Activated CD4-positive, alpha-beta T cell treated with anti-CD3 and anti-CD28 coated beads for 36 hours (primary cell): ENCODE results near the gene FNDC11. TPM values are rescaled to one million over a fixed set of nuclear protein-coding genes. Genes with fewer than 3 reads are reported as not detected.

ENCODE experiments used
- ATAC-seq: fragments of 200-7000 bp; cut with Tn5 transposase; one replicate; pipeline ENCODE4 v1.10.0; 2021; ENCODE audit warnings: mild to moderate bottlenecking, moderate library complexity
- CTCF ChIA-PET: fragments of 350-600 bp; sonication (Branson Sonifier 250); formaldehyde crosslinking; loops from one replicate; lab custom pipeline; 2021; ENCODE audit warnings: antibody characterized with exemption; lab: Charles Lee
- POLR2A ChIA-PET: fragments of 350-600 bp; sonication (Branson Sonifier 250); formaldehyde crosslinking; loops from one replicate; lab custom pipeline; 2021; ENCODE audit warnings: antibody characterized with exemption, inconsistent platforms; lab: Charles Lee
- DNase-seq: peaks from one replicate; pipeline ENCODE4 v3.0.0-alpha.2; 2020
- H3K27ac Mint-ChIP-seq: one replicate; pipeline ENCODE4 v1.8.0; 2021; ENCODE audit warnings: mixed read lengths
- H3K27me3 Mint-ChIP-seq: one replicate; pipeline ENCODE4 v1.8.0; 2021; ENCODE audit warnings: mixed read lengths
- H3K36me3 Mint-ChIP-seq: one replicate; pipeline ENCODE4 v1.8.0; 2021; ENCODE audit warnings: low read depth, mixed read lengths
- H3K4me1 Mint-ChIP-seq: one replicate; pipeline ENCODE4 v1.8.0; 2021; ENCODE audit warnings: mixed read lengths
- H3K4me3 Mint-ChIP-seq: one replicate; pipeline ENCODE4 v1.8.0; 2021; ENCODE audit warnings: mild to moderate bottlenecking, moderate library complexity, mixed read lengths
- H3K9me3 Mint-ChIP-seq: one replicate; pipeline ENCODE4 v1.8.0; 2021; ENCODE audit warnings: low read depth, mixed read lengths
- intact Hi-C, 2 experiments: fragments of 100-400 bp; cut with DNase I in 1 of 2; cut with micrococcal nuclease in 1 of 2; formaldehyde crosslinking; loops; one replicate each; pipeline versions ENCODE4 v1.14.2 to v1.15.1; 2022 to 2024; cut with DNase I, micrococcal nuclease
- total RNA-seq, 2 experiments: library from RNA; stranded (reverse); gene quantifications; one replicate each; pipeline ENCODE4 v1.2.3, GENCODE V29; 2021

Gene FNDC11
- total RNA-seq, 2 experiments from 2014 or later, result 0.18 to 0.27 TPM

DNA sequence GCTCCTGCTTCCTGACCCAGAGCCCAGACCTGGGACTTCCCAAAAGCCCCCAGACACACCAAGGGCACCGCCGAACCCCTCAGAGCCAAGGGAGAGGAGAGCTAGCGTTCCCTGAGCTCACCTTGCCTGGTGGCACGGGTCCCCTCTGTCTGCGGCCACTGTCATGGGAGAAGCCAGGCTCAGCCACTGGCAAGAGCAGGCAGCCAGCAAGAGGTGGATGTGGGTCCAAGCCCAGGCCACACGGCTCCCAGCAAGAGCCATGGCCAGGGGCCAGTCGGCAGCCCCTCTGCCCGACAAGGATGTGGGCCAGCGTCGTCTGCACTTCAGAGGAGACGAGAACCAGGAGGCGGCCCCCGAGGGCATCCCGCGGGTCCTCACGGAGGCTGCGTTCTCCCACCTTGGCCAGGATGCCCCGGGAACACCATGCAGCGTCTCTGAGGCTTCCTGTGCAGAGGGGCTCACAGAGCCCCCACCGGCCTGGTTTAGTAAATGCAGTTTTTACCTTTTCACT is 35.6 kb upstream of the FNDC11 start:
- ATAC-seq (no peak), DNase-seq (no peak)
- Mint-ChIP-seq H3K4me3 (no peak overlapping the region), H3K4me1 (peaks cover 12% of the 10 kb centered on the region), H3K36me3 (peaks cover 23% of the 10 kb centered on the region), H3K9me3 (peaks cover 9% of the 10 kb centered on the region), H3K27me3 (peaks cover 6% of the 10 kb centered on the region), H3K27ac (no peak overlapping the region)
- intact Hi-C loops, result no loop called here
- CTCF ChIA-PET, result no interaction called here
- POLR2A ChIA-PET, result no interaction called here

DNA sequence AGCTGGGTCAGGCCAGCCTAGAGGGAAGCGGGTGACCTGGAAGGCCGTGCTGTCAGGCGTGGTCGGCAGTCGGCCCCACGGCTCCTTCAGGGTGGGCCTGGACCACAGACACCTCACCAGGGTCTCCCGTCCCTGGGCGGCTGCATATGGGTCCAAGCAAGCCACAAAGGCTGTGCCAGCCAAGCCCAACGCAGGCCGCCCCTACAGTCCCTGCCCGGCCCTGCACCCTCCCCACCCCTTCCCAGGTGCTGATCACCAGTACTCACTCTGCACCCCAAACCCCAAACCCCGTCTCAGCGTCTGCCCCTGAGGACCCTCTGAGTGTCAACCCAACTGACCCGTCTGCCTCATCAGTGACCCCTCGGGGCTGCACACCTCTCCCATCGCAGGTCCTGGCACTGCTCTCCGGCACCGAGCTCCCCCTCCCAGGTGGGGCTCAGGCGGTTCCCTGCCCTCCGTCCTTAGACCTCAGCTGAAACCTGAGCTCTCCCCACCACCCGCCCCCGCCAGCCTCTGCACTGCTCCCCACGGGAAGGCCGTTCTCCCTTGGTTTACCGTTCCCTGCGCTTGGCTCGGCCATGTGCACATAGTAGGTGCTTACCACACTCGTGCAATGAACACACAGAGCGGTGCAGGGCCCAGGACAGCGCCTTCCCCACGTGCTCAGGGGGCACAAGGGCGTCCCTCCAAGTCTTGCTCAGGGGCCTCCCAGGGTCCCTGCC is 34.9 kb upstream of the FNDC11 start:
- peaks cover 29% of the 10 kb centered on the region for H3K36me3 Mint-ChIP-seq
- ATAC-seq, result no peak
- CTCF ChIA-PET, result interaction anchor here (0.6 to 4.0 kb wide), 2 partner anchors 19 to 513 kb away, joined by 3 to 21 read pairs; partner anchors contain the start of gene PTK6
- H3K4me3 Mint-ChIP-seq, result peak overlapping the region; percentile 77
- peaks cover 4% of the 10 kb centered on the region for H3K27me3 Mint-ChIP-seq
- DNase-seq, result no peak
- POLR2A ChIA-PET, result interaction anchor here (0.6 kb wide), 1 partner anchor 464 kb away, joined by 4 read pairs; no protein-coding TSS in a partner anchor
- peak overlapping the region; percentile 47 for H3K27ac Mint-ChIP-seq
- intact Hi-C loops, result no loop called here
- peaks cover 10% of the 10 kb centered on the region for H3K9me3 Mint-ChIP-seq
- peaks cover 12% of the 10 kb centered on the region for H3K4me1 Mint-ChIP-seq

DNA sequence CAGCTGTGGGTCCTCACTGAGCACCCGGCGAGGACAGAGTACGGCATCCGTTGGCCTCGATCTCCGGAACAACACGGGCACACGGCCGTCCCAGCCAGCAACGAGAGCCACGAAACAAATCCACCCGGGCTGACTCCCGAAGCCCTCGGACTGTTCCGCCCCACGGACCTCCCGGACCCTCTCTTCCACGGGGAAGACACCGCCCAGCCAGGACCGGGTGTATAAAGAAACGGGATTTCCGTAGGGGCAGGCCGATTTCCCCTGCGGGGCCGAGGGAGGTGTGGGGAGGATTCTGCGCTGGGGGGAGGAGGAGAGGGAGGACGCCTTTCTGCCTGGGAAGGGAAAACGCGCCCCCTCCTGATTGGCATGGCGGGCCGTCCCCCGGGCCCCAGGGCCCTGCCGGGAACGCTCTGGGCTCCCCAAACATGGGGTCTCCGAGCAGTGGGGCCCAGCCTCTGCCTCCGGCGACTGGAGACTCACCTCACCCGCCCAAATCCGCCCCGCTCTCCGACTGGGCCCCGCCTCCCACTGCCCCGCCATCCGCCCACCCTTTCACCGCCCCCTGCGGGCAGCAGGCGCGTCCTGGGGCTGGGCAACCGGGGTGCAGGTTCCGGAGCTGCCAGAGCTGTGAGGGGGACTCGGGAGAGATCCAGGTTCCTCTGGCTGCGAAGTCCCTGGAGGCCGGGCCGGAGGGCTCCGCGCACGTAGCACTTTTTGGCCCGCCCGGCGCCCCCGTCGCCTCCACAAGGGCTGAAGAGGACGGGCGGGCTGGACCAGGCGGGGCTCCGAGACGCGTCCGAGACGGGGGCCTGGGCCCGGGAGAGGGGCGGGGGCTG is 34.1 kb upstream of the FNDC11 start:
- peak overlapping the region; percentile 47 for H3K27ac Mint-ChIP-seq
- ATAC-seq (peak; percentile 55), DNase-seq (peak; percentile 74)
- H3K4me3 Mint-ChIP-seq, result peak overlapping the region; percentile 77
- peaks cover 6% of the 10 kb centered on the region for H3K9me3 Mint-ChIP-seq
- ChIA-PET CTCF (interaction anchor here (0.6 to 4.0 kb wide), 4 partner anchors 18 to 560 kb away, joined by 3 to 21 read pairs (median 4); partner anchors contain the start of gene PTK6), POLR2A (no interaction called here)
- peaks cover 10% of the 10 kb centered on the region for H3K4me1 Mint-ChIP-seq
- peaks cover 2% of the 10 kb centered on the region for H3K27me3 Mint-ChIP-seq
- intact Hi-C loops, result loop anchor here (1.0 to 5.0 kb wide), 17 partner anchors 17 to 735 kb away; partner anchors contain the start of genes ARFGAP1 (in 1 of the 2), GMEB2 (in 1 of the 2), PCMTD2 (in 1 of the 2) and PRPF6 (in 1 of the 2)
- peaks cover 29% of the 10 kb centered on the region for H3K36me3 Mint-ChIP-seq

DNA sequence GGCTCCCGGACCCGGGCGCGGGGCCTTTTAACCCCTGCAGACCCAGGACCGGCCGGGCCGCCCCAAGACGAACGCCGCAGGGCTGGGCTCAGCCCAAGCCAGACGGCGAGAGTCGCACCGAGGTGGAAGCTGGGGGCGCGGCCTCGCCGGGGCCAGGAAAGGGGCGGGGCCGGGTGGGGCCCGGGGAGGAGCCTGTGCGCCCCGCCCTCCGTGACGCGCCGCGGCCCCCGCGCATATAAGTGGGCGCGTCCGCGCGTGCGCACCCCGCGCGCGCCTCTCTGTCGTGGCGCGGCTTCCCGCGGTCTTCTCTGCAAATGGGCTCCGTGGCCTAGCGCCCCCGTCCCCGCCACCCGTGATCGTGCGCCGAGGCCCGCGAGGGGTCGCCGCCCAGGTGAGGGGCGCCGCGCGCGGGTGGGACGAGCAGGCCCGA is 33.4 kb upstream of the FNDC11 start, which contains the start of gene PPDPF:
PPDPF (plus strand) TSS at position 262 of the 430 bp plus-strand sequence. CDS start 544 bp downstream, outside the sequence.
- ATAC-seq, result peak; percentile 80
- no peaks in the 10 kb centered on the region for H3K27me3 Mint-ChIP-seq
- DNase-seq, result peak; percentile 93
- peaks cover 10% of the 10 kb centered on the region for H3K4me1 Mint-ChIP-seq
- H3K9me3 Mint-ChIP-seq, result peaks cover 4% of the 10 kb centered on the region
- CTCF ChIA-PET, result interaction anchor here (0.7 to 4.0 kb wide), 4 partner anchors 17 to 560 kb away, joined by 3 to 21 read pairs (median 4); partner anchors contain the start of genes PTK6 and RTEL1
- intact Hi-C loops, result loop anchor here (1.0 to 5.0 kb wide), 17 partner anchors 17 to 734 kb away; partner anchors contain the start of genes ARFGAP1 (in 1 of the 2), GMEB2 (in 1 of the 2), PCMTD2 (in 1 of the 2) and PRPF6 (in 1 of the 2)
- H3K27ac Mint-ChIP-seq, result peak within 1 kb of the TSS; percentile 78
- H3K4me3 Mint-ChIP-seq, result peak within 1 kb of the TSS; percentile 77
- POLR2A ChIA-PET, result interaction anchor here (0.5 to 0.6 kb wide), 2 partner anchors 83 to 431 kb away, joined by 3 to 4 read pairs; no protein-coding TSS in a partner anchor
- peaks cover 29% of the 10 kb centered on the region for H3K36me3 Mint-ChIP-seq

DNA sequence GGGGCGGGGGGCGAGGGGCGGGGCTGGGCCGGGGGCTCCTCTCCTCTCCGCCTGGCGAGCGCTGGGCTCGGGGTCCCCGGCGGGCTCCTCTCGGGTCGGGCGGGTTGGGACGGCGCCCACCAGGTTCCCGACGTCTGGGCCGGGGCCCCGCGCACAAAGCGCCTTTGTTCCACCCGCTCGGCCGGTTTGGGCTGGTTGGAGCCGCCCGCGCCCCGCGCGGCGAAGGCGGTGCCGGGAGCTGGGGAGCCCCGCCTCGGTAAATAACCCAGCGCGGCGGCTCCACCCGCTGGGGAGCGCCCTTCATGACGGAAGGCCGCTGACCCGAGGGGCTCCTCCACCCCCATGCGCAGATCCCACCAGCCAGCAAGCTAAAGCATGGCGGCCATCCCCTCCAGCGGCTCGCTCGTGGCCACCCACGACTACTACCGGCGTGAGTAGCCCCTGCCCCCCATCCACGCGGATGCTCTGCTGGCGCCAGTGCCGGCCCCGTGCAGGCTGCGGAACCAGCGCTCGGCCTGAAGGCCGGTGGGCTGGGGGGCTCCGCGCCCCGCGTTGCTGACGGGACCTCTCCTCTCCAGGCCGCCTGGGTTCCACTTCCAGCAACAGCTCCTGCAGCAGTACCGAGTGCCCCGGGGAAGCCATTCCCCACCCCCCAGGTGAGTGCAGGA is 32.9 kb upstream of the FNDC11 start:
- Mint-ChIP-seq H3K9me3 (peaks cover 4% of the 10 kb centered on the region), H3K4me1 (peaks cover 10% of the 10 kb centered on the region), H3K27me3 (no peaks in the 10 kb centered on the region), H3K27ac (peak overlapping the region; percentile 51), H3K4me3 (peak overlapping the region; percentile 77), H3K36me3 (peaks cover 29% of the 10 kb centered on the region)
- DNase-seq (peak; percentile 86), ATAC-seq (peak; percentile 72)
- intact Hi-C loops, result loop anchor here (1.0 to 5.0 kb wide), 18 partner anchors 16 to 734 kb away; partner anchors contain the start of genes ARFGAP1 (in 1 of the 2), GMEB2 (in 1 of the 2), PCMTD2 (in 1 of the 2) and PRPF6 (in 1 of the 2)
- POLR2A ChIA-PET, result interaction anchor here (0.5 to 2.4 kb wide), 4 partner anchors 16 to 431 kb away, joined by 3 to 6 read pairs (median 4); partner anchors contain the start of gene PTK6
- CTCF ChIA-PET, result interaction anchor here (0.6 to 4.0 kb wide), 7 partner anchors 17 to 559 kb away, joined by 3 to 21 read pairs (median 4); partner anchors contain the start of genes PTK6 and RTEL1

DNA sequence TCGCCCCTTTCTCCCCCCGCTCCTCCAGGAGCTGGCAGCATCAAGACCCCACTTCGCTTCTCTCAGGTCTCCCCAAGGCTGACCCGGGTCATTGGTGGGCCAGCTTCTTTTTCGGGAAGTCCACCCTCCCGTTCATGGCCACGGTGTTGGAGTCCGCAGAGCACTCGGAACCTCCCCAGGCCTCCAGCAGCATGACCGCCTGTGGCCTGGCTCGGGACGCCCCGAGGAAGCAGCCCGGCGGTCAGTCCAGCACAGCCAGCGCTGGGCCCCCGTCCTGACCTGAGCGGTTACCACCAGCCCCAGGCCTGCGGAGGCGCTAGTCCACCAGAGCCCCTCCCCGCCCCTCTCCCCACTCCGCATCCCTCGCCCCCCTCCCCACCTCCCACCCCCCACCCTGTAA is 32.4 kb upstream of the FNDC11 start:
- Mint-ChIP-seq H3K9me3 (peaks cover 4% of the 10 kb centered on the region), H3K27ac (peak overlapping the region; percentile 51)

DNA sequence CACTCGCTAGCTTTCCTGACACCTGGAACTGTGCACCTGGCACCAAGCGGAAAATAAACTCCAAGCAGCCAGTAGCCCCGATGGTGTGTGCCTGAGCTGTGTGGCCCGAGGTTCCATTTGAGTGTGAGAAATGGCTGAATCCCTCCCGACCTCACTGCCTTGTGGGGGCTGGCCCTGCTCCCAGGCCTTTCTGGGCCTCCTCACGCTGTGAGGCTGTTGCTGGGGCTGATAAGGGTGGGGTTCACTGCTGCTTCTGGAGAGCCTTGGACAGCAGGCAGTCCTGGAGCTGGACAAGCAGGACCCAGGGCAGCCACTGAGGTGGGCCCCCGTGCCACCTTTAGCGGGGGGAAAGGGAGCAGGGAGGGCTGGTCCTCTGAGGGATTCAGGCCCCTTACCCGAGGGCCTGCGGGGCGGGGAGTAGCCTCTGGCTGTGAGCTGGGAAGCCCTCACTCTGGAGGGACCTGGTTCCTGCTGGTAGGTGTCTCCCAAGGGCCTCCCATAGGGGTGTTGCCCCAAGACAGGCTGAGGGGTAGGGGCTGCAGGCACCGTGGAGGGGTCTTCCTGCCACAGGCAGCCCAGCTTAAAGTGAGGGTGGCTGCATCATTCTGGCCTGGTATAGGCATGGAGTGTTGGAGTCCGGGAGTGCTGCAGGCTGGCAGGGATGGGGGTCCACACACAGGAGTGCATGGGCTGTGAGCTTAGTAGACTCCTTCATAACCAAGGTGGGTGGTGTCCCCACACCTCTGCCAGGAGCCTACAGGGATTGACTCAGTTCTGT is 31.7 kb upstream of the FNDC11 start:
- ATAC-seq (no peak), DNase-seq (no peak)
- POLR2A ChIA-PET, result interaction anchor here (0.6 to 2.4 kb wide), 2 partner anchors 31 to 1553 kb away, joined by 4 to 6 read pairs; no protein-coding TSS in a partner anchor
- peaks cover 29% of the 10 kb centered on the region for H3K36me3 Mint-ChIP-seq
- peaks cover 10% of the 10 kb centered on the region for H3K4me1 Mint-ChIP-seq
- no peak overlapping the region for H3K27ac Mint-ChIP-seq
- intact Hi-C loops, result loop anchor here (5.0 kb wide), 2 partner anchors 85 to 250 kb away; partner anchors contain the start of gene ARFGAP1 (in 1 of the 2)
- H3K9me3 Mint-ChIP-seq, result peaks cover 4% of the 10 kb centered on the region
- H3K27me3 Mint-ChIP-seq, result no peaks in the 10 kb centered on the region
- peak overlapping the region; percentile 77 for H3K4me3 Mint-ChIP-seq
- CTCF ChIA-PET, result interaction anchor here (0.6 to 4.0 kb wide), 5 partner anchors 15 to 451 kb away, joined by 3 to 21 read pairs (median 4); partner anchors contain the start of gene PTK6

More for the DNA sequence above, 32.4 kb upstream of the FNDC11 start:
- DNase-seq, result no peak
- Mint-ChIP-seq H3K36me3 (peaks cover 29% of the 10 kb centered on the region), H3K27me3 (no peaks in the 10 kb centered on the region), H3K4me1 (peaks cover 10% of the 10 kb centered on the region), H3K4me3 (peak overlapping the region; percentile 77)
- intact Hi-C loops, result loop anchor here (1.0 to 5.0 kb wide), 8 partner anchors 25 to 733 kb away; partner anchors contain the start of genes ARFGAP1 (in 1 of the 2), PCMTD2 (in 1 of the 2), TCEA2 (in 1 of the 2) and YTHDF1 (in 1 of the 2)
- ATAC-seq, result no peak
- ChIA-PET CTCF (interaction anchor here (0.6 to 4.0 kb wide), 6 partner anchors 16 to 452 kb away, joined by 4 to 21 read pairs (median 4); partner anchors contain the start of genes PTK6 and RTEL1), POLR2A (interaction anchor here (0.6 to 2.4 kb wide), 2 partner anchors 16 to 31 kb away, joined by 4 to 6 read pairs; partner anchors contain the start of gene PTK6)

DNA sequence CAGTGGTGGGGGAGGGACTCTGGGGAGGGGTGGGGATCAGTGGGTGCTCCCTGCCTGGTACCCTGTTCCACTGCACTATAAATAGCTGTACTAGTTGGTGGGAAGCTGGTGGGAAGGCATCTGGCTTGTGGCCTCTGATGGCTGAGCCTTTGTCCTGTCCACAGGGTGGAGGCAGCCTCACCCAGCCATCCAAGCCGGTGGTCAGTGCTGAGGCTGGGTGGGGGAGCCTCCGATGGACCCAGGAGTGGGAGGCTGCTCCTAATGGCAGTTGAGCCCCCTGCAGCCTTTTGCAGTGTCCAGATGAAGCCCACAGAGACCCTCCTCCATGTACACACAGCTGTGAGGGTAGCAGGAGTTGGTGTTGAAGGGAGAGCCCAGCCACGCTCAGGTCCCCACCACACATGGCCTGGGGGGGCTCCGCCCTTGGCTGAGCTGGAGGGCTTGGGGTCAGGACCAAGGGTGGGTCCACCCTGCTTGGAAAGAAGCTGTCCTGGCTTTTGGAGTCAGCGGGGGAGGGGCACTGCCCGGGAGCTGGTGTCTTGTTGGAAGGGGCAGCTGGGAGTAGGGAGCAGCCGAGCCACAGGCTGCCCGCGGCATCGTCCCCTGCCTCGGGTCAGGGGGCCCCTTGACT is 30.9 kb upstream of the FNDC11 start:
- DNase-seq, result no peak
- CTCF ChIA-PET, result interaction anchor here (0.6 to 1.5 kb wide), 4 partner anchors 26 to 342 kb away, joined by 3 to 4 read pairs (median 3); no protein-coding TSS in a partner anchor
- intact Hi-C loops, result loop anchor here (5.0 kb wide), 2 partner anchors 86 to 251 kb away; partner anchors contain the start of gene ARFGAP1 (in 1 of the 2)
- Mint-ChIP-seq H3K36me3 (peaks cover 29% of the 10 kb centered on the region), H3K9me3 (peaks cover 4% of the 10 kb centered on the region), H3K4me3 (no peak overlapping the region), H3K27me3 (no peaks in the 10 kb centered on the region), H3K4me1 (peaks cover 13% of the 10 kb centered on the region), H3K27ac (no peak overlapping the region)
- POLR2A ChIA-PET, result interaction anchor here (0.6 to 2.4 kb wide), 2 partner anchors 30 to 1553 kb away, joined by 4 to 6 read pairs; no protein-coding TSS in a partner anchor
- ATAC-seq, result no peak
